Nephron (organoid): ENCODE results near the gene POLR3F.

Experiments used
- H3K27ac Mint-ChIP-seq, 3 experiments: 2 replicates each; pipeline ENCODE4 v1.8.0; 2020; ENCODE audit warnings: mixed read lengths in 3 of 3, mild to moderate bottlenecking in 2 of 3, moderate library complexity in 1 of 3
- H3K27me3 Mint-ChIP-seq: 2 replicates; pipeline ENCODE4 v1.8.0; 2021; ENCODE audit warnings: low read depth, mild to moderate bottlenecking, moderate library complexity, mixed read lengths
- H3K36me3 Mint-ChIP-seq: 2 replicates; pipeline ENCODE4 v1.8.0; 2020; ENCODE audit warnings: low read depth, mixed read lengths
- H3K4me1 Mint-ChIP-seq: 2 replicates; pipeline ENCODE4 v1.8.0; 2020; ENCODE audit warnings: mixed read lengths
- H3K4me3 Mint-ChIP-seq, 3 experiments: 2 replicates each; pipeline ENCODE4 v1.8.0; 2020; ENCODE audit warnings: mild to moderate bottlenecking in 3 of 3, mixed read lengths in 3 of 3, moderate library complexity in 2 of 3
- H3K9me3 Mint-ChIP-seq: 2 replicates; pipeline ENCODE4 v1.8.0; 2020; ENCODE audit warnings: mixed read lengths
- TF ChIP-seq, protein P1 (sequence below), 3 experiments: fragments of 200-600 bp; sonication (generic); IDR thresholded peaks; one replicate each; pipeline ENCODE4 v1.5.0; 2021; ENCODE audit warnings: antibody characterized with exemption in 3 of 3; ENCODE audit not compliant: unreplicated experiment in 3 of 3

The POLR3F gene

GRCh38 chr20:18466574-18466893 lies 656 bp upstream of the POLR3F start:
- H3K4me3 Mint-ChIP-seq: peak overlapping the region; percentile 92 to 98 (median 98)
- TF ChIP-seq, protein P1, sequence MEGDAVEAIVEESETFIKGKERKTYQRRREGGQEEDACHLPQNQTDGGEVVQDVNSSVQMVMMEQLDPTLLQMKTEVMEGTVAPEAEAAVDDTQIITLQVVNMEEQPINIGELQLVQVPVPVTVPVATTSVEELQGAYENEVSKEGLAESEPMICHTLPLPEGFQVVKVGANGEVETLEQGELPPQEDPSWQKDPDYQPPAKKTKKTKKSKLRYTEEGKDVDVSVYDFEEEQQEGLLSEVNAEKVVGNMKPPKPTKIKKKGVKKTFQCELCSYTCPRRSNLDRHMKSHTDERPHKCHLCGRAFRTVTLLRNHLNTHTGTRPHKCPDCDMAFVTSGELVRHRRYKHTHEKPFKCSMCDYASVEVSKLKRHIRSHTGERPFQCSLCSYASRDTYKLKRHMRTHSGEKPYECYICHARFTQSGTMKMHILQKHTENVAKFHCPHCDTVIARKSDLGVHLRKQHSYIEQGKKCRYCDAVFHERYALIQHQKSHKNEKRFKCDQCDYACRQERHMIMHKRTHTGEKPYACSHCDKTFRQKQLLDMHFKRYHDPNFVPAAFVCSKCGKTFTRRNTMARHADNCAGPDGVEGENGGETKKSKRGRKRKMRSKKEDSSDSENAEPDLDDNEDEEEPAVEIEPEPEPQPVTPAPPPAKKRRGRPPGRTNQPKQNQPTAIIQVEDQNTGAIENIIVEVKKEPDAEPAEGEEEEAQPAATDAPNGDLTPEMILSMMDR (IDR thresholded peaks at IDR 0.05; ENCODE audit: unreplicated experiment in 3 of 3): no peak
- peak overlapping the region; percentile 100 for H3K27ac Mint-ChIP-seq
- H3K9me3 Mint-ChIP-seq: no peaks in the 10 kb centered on the region
- peaks cover 4% of the 10 kb centered on the region for H3K36me3 Mint-ChIP-seq
- H3K27me3 Mint-ChIP-seq: no peaks in the 10 kb centered on the region
- H3K4me1 Mint-ChIP-seq: peaks cover 23% of the 10 kb centered on the region

GRCh38 chr20:18477218-18477617 lies 10.0 kb downstream of the POLR3F start:
- H3K36me3 Mint-ChIP-seq: peaks cover 48% of the 10 kb centered on the region
- H3K9me3 Mint-ChIP-seq: no peaks in the 10 kb centered on the region
- no peaks in the 10 kb centered on the region for H3K27me3 Mint-ChIP-seq
- TF ChIP-seq, protein P1 (IDR thresholded peaks at IDR 0.05; ENCODE audit: unreplicated experiment in 3 of 3): no peak
- H3K27ac Mint-ChIP-seq: no peak overlapping the region
- no peaks in the 10 kb centered on the region for H3K4me1 Mint-ChIP-seq
- H3K4me3 Mint-ChIP-seq: no peak overlapping the region

DNA sequence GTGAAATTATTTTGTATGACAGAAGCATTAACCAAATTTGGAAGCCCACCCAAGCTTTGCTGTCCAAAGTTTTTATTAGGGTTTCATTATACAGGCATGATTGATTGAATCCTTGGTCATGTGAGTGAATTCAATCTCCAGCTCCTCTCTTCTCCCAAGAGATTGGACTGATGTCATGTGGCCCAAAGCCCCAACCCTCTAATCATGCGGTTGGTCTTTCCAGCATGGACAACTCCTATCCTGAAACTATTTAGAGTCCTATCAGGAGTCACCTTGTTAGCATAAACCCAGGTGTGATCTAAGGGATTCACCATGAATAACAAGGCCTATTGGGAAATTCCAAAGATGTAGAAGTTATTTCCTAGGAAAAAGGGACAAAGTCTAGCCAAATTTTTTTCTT lies 10.6 kb downstream of the POLR3F start:
- TF ChIP-seq, protein P1 (IDR thresholded peaks at IDR 0.05; ENCODE audit: unreplicated experiment in 3 of 3): no peak
- Mint-ChIP-seq H3K27ac (no peak overlapping the region), H3K9me3 (no peaks in the 10 kb centered on the region), H3K27me3 (no peaks in the 10 kb centered on the region), H3K4me3 (no peak overlapping the region), H3K36me3 (peaks cover 54% of the 10 kb centered on the region), H3K4me1 (no peaks in the 10 kb centered on the region)

DNA sequence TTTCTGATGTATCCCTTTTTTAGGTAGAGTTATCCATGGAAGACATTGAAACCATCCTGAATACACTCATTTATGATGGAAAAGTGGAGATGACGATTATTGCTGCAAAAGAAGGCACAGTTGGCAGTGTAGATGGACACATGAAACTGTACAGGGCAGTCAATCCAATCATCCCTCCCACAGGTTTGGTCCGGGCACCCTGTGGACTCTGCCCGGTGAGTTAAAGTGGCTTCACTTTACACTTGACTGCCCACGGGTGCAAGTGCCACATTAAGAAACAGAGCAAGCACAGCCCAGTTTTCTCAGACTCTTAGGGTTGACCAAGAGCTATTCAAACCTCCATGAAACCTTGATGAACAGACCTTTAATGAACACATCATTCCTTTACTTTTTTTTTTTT lies 14.4 kb downstream of the POLR3F start:
- Mint-ChIP-seq H3K9me3 (no peaks in the 10 kb centered on the region), H3K4me1 (no peaks in the 10 kb centered on the region), H3K36me3 (peaks cover 51% of the 10 kb centered on the region), H3K27me3 (no peaks in the 10 kb centered on the region), H3K27ac (no peak overlapping the region), H3K4me3 (no peak overlapping the region)
- TF ChIP-seq, protein P1 (IDR thresholded peaks at IDR 0.05; ENCODE audit: unreplicated experiment in 3 of 3): no peak

GRCh38 chr20:18488301-18488700 lies 21.1 kb downstream of the POLR3F start:
- peaks cover 58% of the 10 kb centered on the region for H3K36me3 Mint-ChIP-seq
- no peak overlapping the region for H3K4me3 Mint-ChIP-seq
- H3K27me3 Mint-ChIP-seq: no peaks in the 10 kb centered on the region
- H3K27ac Mint-ChIP-seq: no peak overlapping the region
- TF ChIP-seq, protein P1 (IDR thresholded peaks at IDR 0.05; ENCODE audit: unreplicated experiment in 3 of 3): no peak
- H3K9me3 Mint-ChIP-seq: no peaks in the 10 kb centered on the region
- H3K4me1 Mint-ChIP-seq: peaks cover 1% of the 10 kb centered on the region

DNA sequence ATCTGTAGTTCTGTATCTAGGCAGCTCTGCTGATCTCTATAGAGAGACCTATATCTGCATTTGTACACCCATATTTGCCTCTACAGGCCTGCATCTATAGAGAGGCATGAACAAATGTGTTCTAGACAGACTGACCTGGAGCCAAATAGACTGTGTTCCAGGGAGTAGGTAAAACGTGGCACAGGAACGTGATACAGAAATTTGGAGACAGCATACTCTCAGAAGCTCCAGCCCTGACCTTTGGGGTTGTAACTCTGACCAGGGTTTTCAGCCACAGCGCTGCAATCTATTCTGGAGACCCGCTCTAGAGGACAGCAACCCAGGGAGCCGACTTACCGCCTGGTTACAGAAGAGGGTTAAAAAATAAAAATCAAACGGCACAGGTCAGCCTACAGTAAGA lies 28.9 kb downstream of the POLR3F start:
- H3K4me1 Mint-ChIP-seq: peaks cover 21% of the 10 kb centered on the region
- H3K9me3 Mint-ChIP-seq: no peaks in the 10 kb centered on the region
- peaks cover 20% of the 10 kb centered on the region for H3K36me3 Mint-ChIP-seq
- no peaks in the 10 kb centered on the region for H3K27me3 Mint-ChIP-seq
- H3K27ac Mint-ChIP-seq: peak overlapping the region; percentile 91 to 98 (median 98)
- TF ChIP-seq, protein P1 (IDR thresholded peaks at IDR 0.05; ENCODE audit: unreplicated experiment in 3 of 3): no peak
- peak overlapping the region; percentile 98 to 99 (median 99) for H3K4me3 Mint-ChIP-seq
